ENCODE data around the gene SMPD4. TPM values are rescaled to one million over a fixed set of nuclear protein-coding genes. Genes with fewer than 3 reads are reported as not detected.
A peak's percentile ranks its signal among the peaks of the same experiment; 100 is the strongest.
"Not testable (repeated sequence)": the region's sequence is repeated elsewhere in the genome, so short reads cannot be mapped to it uniquely, and the experiment has no call there.

SMPD4 gene
- total RNA-seq, 4 donors from 2014 or later = 52.7 to 140 (median 65.0) TPM

DNA sequence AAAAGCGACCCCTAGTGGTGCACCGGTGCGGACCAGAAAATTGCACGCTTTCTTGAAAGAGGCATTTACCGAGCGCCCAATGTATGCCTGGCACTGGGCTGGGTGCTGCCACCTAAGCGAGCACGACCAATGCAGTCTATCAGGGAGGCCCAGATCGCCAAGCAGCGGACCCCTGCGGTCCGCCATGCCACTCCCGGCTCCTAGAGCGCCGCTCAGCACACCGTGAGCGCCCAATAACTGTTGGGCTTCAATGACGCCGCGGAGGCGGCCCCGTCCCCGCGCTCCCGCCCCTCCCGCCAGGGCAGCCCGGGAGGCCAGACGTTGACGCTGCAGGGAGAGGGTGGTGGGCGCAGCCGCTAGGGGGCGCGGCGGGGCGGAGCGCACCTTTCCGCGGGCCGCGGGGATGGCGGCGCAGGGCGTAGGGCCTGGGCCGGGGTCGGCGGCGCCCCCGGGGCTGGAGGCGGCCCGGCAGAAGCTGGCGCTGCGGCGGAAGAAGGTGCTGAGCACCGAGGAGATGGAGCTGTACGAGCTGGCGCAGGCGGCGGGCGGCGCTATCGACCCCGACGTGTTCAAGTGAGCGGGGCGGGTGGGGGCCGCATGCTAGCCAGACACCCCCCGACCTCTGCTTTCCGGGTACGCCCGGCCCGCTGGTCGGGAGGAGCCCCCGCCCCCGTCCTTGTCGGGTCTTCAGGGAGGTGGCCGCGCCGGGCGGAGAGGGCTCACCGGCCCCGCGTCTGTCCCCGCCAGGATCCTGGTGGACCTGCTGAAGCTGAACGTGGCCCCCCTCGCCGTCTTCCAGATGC is 679 bp upstream of the SMPD4 start, which contains the start of gene MZT2B:
Gene MZT2B (plus strand): TSS at position 383 of the 803 bp plus-strand sequence. CDS start 21 bp downstream, at position 404.
- H3K9me3 ChIP-seq, H3K27me3 ChIP-seq, H3K36me3 ChIP-seq: not testable (repeated sequence)
- Histone ChIP-seq H3K4me1 (peaks cover 24% of the 10 kb centered on the region), H3K4me3 (peak within 1 kb of the TSS; percentile 98), H3K27ac (peak within 1 kb of the TSS; percentile 90)
- TF ChIP-seq, protein P1, sequence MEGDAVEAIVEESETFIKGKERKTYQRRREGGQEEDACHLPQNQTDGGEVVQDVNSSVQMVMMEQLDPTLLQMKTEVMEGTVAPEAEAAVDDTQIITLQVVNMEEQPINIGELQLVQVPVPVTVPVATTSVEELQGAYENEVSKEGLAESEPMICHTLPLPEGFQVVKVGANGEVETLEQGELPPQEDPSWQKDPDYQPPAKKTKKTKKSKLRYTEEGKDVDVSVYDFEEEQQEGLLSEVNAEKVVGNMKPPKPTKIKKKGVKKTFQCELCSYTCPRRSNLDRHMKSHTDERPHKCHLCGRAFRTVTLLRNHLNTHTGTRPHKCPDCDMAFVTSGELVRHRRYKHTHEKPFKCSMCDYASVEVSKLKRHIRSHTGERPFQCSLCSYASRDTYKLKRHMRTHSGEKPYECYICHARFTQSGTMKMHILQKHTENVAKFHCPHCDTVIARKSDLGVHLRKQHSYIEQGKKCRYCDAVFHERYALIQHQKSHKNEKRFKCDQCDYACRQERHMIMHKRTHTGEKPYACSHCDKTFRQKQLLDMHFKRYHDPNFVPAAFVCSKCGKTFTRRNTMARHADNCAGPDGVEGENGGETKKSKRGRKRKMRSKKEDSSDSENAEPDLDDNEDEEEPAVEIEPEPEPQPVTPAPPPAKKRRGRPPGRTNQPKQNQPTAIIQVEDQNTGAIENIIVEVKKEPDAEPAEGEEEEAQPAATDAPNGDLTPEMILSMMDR (IDR thresholded peaks at IDR 0.05) = peak; percentile 59 to 94
- no CpG with 5 or more reads among the region's 86 CpGs for WGBS
- DNase-seq (ENCODE audit: low spot score in 2 of 2) = peak; percentile 86 to 91

DNA sequence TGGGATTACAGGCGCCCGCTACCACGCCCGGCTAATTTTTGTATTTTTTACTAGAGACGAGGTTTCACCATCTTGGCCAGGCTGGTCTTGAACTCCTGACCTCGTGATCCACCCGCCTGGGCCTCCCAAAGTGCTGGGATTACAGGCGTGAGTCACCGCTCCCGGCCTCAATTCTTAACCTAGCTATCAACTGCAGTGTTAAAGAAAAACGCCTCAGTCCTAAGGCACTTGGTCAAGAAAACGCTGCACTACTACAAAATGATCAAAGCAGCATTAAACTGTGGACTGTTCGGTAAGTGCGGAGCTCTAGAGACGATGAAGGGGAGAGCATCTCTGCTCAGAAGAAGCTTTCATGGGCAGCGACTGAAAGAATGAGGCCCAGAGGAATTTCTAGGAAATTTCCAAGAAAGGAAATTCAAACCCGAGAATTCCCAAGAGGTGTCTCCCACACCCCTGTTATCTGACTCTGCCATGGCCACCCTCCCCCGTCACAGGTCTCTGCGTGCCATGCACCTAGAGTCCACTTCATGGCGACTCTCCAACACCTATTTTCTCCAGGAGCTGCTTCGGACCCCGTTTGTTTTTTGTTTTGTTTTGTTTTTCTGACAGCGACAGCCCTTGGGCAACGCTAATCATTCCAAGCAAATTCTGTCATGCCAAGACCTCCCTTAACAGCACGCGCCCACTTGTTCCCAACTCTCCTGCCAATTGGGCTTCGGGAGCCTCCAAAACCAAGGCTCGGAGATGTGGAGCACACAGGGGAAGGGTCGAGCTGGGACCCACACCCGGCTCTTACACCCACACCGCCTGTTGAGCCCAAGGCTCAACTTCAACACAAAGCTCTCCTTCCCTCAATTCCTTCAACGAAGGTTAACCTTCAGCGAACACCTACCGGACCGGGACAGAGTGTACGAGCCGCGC is 738 bp downstream of the SMPD4 start:
- not testable (repeated sequence) for DNase-seq (ENCODE audit: low spot score in 2 of 2); H3K27me3 ChIP-seq; H3K9me3 ChIP-seq; H3K36me3 ChIP-seq
- WGBS = 27% methylated on average over 32 of the region's 38 CpGs
- Histone ChIP-seq H3K27ac (peak overlapping the region; percentile 90), H3K4me1 (peaks cover 24% of the 10 kb centered on the region), H3K4me3 (peak overlapping the region; percentile 98)

DNA sequence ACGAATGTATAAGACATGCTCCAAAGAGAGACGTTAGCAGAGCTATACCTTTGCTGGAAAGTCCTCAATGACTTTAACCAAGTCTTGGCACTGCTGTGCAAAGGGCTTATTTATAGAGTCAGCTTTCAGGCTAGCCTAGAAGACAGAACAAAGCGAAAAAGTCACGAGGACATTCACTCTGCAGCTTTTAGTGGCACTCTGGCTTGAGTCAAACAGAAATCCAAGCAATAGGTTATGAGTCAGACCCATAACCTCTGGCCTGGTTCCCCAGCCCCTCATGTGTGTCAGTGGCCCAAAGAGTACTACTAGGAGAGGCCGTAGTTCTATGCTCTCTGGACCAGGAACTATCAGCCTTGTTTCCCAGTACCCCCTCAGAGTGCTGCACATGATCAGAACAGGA is 6.5 kb downstream of the SMPD4 start:
- not testable (repeated sequence) for H3K27me3 ChIP-seq; H3K9me3 ChIP-seq; H3K27ac ChIP-seq; DNase-seq (ENCODE audit: low spot score in 2 of 2); H3K4me1 ChIP-seq; H3K4me3 ChIP-seq
- H3K36me3 ChIP-seq = peaks cover 54% of the 10 kb centered on the region
- 94% methylated on average over 5 of the region's 5 CpGs for WGBS

DNA sequence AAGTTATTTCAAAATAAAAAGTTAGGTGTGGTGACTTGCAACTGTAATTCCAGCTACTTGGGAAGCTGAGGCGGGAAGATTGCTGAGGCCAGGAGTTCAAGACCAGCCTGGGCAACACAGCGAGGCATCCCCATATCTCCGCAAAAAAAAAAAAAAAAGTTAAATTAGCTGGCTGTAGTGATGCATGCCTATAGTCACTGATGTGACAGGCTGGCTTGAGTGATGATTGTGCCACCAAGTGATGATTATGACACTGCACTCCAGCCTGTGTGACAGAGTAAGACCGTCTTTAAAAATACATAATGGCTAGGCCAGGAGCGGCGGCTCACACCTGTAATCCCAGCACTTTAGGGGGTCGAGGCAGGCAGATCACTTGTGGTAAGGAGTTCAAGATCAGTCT is 11.5 kb downstream of the SMPD4 start:
- Histone ChIP-seq H3K4me3 (no peak overlapping the region), H3K27me3 (no peaks in the 10 kb centered on the region), H3K36me3 (peaks cover 85% of the 10 kb centered on the region), H3K27ac (no peak overlapping the region), H3K9me3 (no peaks in the 10 kb centered on the region), H3K4me1 (no peaks in the 10 kb centered on the region)
- TF ChIP-seq EP300 (IDR thresholded peaks at IDR 0.05) (no peak), POLR2AphosphoS5 (IDR thresholded peaks at IDR 0.05) (no peak), POLR2A (IDR thresholded peaks at IDR 0.05) (no peak)
- TF ChIP-seq, protein P1 (IDR thresholded peaks at IDR 0.05) = no peak
- no peak for DNase-seq (ENCODE audit: low spot score in 2 of 2)
- WGBS = 84% methylated on average over 7 of the region's 7 CpGs

DNA sequence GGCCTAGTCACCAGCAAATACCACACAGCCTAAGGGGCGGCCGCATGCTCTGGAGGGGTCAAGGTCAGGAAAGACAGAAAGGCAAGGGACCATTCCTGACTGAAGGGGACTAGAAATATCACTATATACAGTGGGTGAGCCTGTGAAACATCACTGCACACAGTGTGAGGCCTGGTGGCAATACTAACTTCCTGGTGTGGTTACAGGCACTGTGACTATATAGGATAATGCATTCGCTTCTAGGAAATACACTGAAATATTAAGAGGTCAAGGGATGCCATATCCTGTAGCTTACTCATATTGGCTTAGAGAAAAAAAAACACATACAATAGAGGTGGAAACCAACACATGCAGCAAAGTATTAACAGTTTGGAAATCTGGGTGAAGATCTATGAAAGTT is 12.2 kb downstream of the SMPD4 start:
- H3K9me3 ChIP-seq; H3K27ac ChIP-seq; H3K4me3 ChIP-seq; H3K27me3 ChIP-seq; DNase-seq (ENCODE audit: low spot score in 2 of 2); H3K4me1 ChIP-seq: not testable (repeated sequence)
- 97% methylated on average over 3 of the region's 3 CpGs for WGBS
- peaks cover 84% of the 10 kb centered on the region for H3K36me3 ChIP-seq

DNA sequence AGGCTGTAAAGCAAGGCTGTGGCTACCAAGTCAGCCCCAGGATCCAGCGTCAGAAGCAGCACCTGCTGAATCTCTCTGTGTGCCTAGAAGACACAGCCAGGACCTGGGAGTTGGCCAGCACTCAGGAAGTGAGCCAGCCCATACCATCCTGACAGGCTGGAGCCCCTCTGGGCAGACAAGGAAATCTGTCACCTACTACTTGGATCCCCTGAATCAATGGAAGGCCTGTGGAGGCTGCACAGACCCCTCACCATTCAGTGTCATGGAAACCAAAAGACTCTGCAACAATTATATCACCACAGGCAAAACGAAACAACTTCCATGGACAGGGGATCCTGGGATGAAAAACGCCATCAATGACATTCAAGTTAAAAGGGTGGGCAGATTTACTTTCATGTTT is 14.8 kb downstream of the SMPD4 start:
- H3K27ac ChIP-seq; DNase-seq (ENCODE audit: low spot score in 2 of 2); H3K4me1 ChIP-seq; H3K4me3 ChIP-seq; H3K9me3 ChIP-seq; H3K27me3 ChIP-seq: not testable (repeated sequence)
- WGBS = 88% methylated on average over 3 of the region's 3 CpGs
- H3K36me3 ChIP-seq = peaks cover 78% of the 10 kb centered on the region

DNA sequence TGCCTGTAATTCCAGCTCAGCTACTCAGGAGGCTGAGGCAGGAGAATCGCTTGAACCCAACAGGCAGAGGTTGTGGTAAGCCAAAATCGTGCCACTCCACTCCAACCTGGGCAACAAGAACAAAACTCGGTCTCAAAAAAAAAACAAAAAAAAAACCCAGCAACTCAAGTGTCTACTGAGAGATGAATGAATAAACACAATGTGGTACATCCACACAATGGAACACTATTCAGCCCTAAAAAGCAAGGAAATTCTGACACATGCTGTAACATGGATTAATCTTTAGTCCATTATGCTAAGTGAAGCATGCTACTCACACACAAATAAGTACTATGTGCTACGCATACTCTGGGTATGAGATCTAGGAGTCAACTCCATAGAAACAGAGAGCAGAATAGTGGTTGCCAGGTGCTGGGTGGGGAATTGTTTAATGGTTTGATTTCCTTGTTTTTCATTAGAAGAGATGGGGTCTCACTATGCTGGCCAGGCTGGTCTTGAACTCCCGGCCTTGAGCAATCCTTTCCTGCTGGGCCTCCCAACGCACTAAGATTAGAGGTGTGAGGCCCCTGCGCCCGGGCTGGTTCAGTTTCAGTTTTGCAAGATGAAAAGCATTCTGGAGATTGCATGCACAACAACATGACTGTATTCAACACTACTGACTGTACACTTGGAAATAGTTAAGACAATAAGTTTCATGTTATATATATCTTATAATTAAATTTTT is 15.9 kb downstream of the SMPD4 start:
- WGBS = 95% methylated on average over 8 of the region's 8 CpGs
- H3K36me3 ChIP-seq = peaks cover 72% of the 10 kb centered on the region

More for the DNA sequence above, 15.9 kb downstream of the SMPD4 start:
- Histone ChIP-seq H3K4me3 (no peak overlapping the region), H3K27me3 (no peaks in the 10 kb centered on the region), H3K27ac (no peak overlapping the region), H3K4me1 (no peaks in the 10 kb centered on the region), H3K9me3 (no peaks in the 10 kb centered on the region)
- TF ChIP-seq, protein P1 (IDR thresholded peaks at IDR 0.05) = no peak
- no peak for TF ChIP-seq POLR2A (IDR thresholded peaks at IDR 0.05)
- no peak for TF ChIP-seq POLR2AphosphoS5 (IDR thresholded peaks at IDR 0.05)
- no peak for TF ChIP-seq EP300 (IDR thresholded peaks at IDR 0.05)
- no peak for DNase-seq (ENCODE audit: low spot score in 2 of 2)
